Measurements from ENCODE around the gene LIPN. TPM values are rescaled to one million over a fixed set of nuclear protein-coding genes. Genes with fewer than 3 reads are reported as not detected.

LIPN gene
- total and polyA plus RNA-seq, 5 donors from 2014 or later = 0.39 to 0.67 (median 0.48) TPM

- DNase-seq (no peak), ATAC-seq (ENCODE audit: low read depth in 2 of 2) (no peak)
- no peaks in the 10 kb centered on the region for H3K27me3 ChIP-seq (ENCODE audit: control insufficient read depth, insufficient read depth, low read length)
- H3K4me1 Mint-ChIP-seq = peaks cover 6 to 15% (median 7%) of the 10 kb centered on the region in 4 donors
- H3K9me3 Mint-ChIP-seq = peaks cover 0 to 3% (median 0%) of the 10 kb centered on the region in 7 donors
- peaks cover 19% of the 10 kb centered on the region for H3K27me3 Mint-ChIP-seq
- no peaks in the 10 kb centered on the region for H3K36me3 Mint-ChIP-seq
- no peak overlapping the region for H3K4me3 Mint-ChIP-seq
- H3K27ac Mint-ChIP-seq = no peak overlapping the region
- H3K9me3 ChIP-seq (ENCODE audit: control insufficient read depth in 2 of 2, low read length in 2 of 2) = no peaks in the 10 kb centered on the region
- no peaks in the 10 kb centered on the region for H3K4me1 ChIP-seq (ENCODE audit: control insufficient read depth, insufficient read depth, low read length, poor library complexity, severe bottlenecking)
- no peak overlapping the region for H3K4me3 ChIP-seq (ENCODE audit: low read depth, low read length)
- no peaks in the 10 kb centered on the region for H3K36me3 ChIP-seq (ENCODE audit: control insufficient read depth, insufficient read depth, low read length)
- H3K27ac ChIP-seq (ENCODE audit: insufficient read depth, low read length, poor library complexity, severe bottlenecking) = no peak overlapping the region
Measured at GRCh38 chr10:88756660-88757059, 3.2 kb upstream of the LIPN start.

DNA sequence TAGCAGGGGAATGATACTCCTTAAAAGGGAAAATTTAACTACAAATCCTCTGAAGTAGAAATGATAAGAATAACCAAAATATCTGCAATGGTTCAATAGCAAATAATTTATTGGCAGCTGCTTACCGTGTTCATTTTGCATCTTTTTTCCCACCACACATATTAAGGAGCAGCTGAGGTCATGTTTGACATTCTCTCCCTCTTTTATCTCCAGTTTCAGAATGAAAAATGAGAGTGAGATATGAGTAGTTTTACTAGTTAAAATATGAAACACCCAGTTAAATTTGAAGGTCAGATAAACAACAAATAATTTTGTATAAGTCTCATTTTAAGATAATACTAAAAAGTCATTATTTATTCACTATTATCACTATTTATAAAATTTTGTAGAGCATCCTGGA is 3.1 kb downstream of the LIPN start:
- no peaks in the 10 kb centered on the region for H3K27me3 Mint-ChIP-seq
- H3K9me3 Mint-ChIP-seq = peaks cover 0 to 3% (median 0%) of the 10 kb centered on the region in 7 donors

DNA sequence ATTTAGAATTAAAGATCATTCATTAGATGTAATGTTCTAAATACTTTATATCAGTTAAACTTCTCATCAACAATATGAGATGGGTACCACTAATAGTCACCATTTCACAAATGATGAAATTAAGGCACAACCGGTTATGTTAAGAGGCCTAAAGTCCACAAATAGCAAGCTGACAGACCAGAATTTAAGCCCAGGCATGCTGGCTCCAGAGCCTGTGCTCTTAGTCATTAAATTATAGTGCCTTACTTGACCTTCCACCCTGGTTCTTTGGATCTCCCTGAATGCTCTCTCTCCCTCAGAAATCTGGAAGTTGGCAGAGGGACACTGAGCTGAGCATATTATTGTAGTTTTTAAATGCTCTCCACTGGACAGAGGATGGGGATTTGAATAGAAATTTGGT is 3.6 kb downstream of the LIPN start:
- H3K27me3 Mint-ChIP-seq = no peaks in the 10 kb centered on the region
- no peak overlapping the region for H3K4me3 Mint-ChIP-seq
- H3K4me3 ChIP-seq (ENCODE audit: low read depth, low read length) = no peak overlapping the region
- no peak overlapping the region for H3K27ac Mint-ChIP-seq
- H3K4me1 Mint-ChIP-seq = peaks cover 5 to 14% (median 6%) of the 10 kb centered on the region in 4 donors
- H3K9me3 ChIP-seq (ENCODE audit: control insufficient read depth in 2 of 2, low read length in 2 of 2) = no peaks in the 10 kb centered on the region
- peaks cover 11% of the 10 kb centered on the region for H3K36me3 Mint-ChIP-seq
- no peaks in the 10 kb centered on the region for H3K27me3 ChIP-seq (ENCODE audit: control insufficient read depth, insufficient read depth, low read length)
- ATAC-seq (ENCODE audit: low read depth in 2 of 2) = no peak
- no peaks in the 10 kb centered on the region for H3K4me1 ChIP-seq (ENCODE audit: control insufficient read depth, insufficient read depth, low read length, poor library complexity, severe bottlenecking)
- H3K36me3 ChIP-seq (ENCODE audit: control insufficient read depth, insufficient read depth, low read length) = no peaks in the 10 kb centered on the region
- DNase-seq = no peak
- no peak overlapping the region for H3K27ac ChIP-seq (ENCODE audit: insufficient read depth, low read length, poor library complexity, severe bottlenecking)
- peaks cover 0 to 3% (median 0%) of the 10 kb centered on the region in 7 donors for H3K9me3 Mint-ChIP-seq

More for the DNA sequence above, 3.1 kb downstream of the LIPN start:
- Mint-ChIP-seq H3K27ac (no peak overlapping the region), H3K4me1 (peaks cover 5 to 14% (median 6%) of the 10 kb centered on the region in 4 donors), H3K36me3 (peaks cover 11% of the 10 kb centered on the region), H3K4me3 (no peak overlapping the region)
- Histone ChIP-seq H3K27me3 (ENCODE audit: control insufficient read depth, insufficient read depth, low read length) (no peaks in the 10 kb centered on the region), H3K36me3 (ENCODE audit: control insufficient read depth, insufficient read depth, low read length) (no peaks in the 10 kb centered on the region), H3K9me3 (ENCODE audit: control insufficient read depth in 2 of 2, low read length in 2 of 2) (no peaks in the 10 kb centered on the region), H3K4me1 (ENCODE audit: control insufficient read depth, insufficient read depth, low read length, poor library complexity, severe bottlenecking) (no peaks in the 10 kb centered on the region), H3K27ac (ENCODE audit: insufficient read depth, low read length, poor library complexity, severe bottlenecking) (no peak overlapping the region), H3K4me3 (ENCODE audit: low read depth, low read length) (no peak overlapping the region)
- DNase-seq (no peak), ATAC-seq (ENCODE audit: low read depth in 2 of 2) (no peak)

GRCh38 chr10:88764110-88764509 is 4.3 kb downstream of the LIPN start:
- no peak overlapping the region for H3K4me3 ChIP-seq (ENCODE audit: low read depth, low read length)
- no peaks in the 10 kb centered on the region for H3K27me3 Mint-ChIP-seq
- DNase-seq (no peak), ATAC-seq (ENCODE audit: low read depth in 2 of 2) (no peak)
- no peak overlapping the region for H3K27ac ChIP-seq (ENCODE audit: insufficient read depth, low read length, poor library complexity, severe bottlenecking)
- no peaks in the 10 kb centered on the region for H3K36me3 ChIP-seq (ENCODE audit: control insufficient read depth, insufficient read depth, low read length)
- no peaks in the 10 kb centered on the region for H3K4me1 ChIP-seq (ENCODE audit: control insufficient read depth, insufficient read depth, low read length, poor library complexity, severe bottlenecking)
- peaks cover 11% of the 10 kb centered on the region for H3K36me3 Mint-ChIP-seq
- H3K9me3 Mint-ChIP-seq = peaks cover 0 to 3% (median 0%) of the 10 kb centered on the region in 7 donors
- no peaks in the 10 kb centered on the region for H3K27me3 ChIP-seq (ENCODE audit: control insufficient read depth, insufficient read depth, low read length)
- H3K27ac Mint-ChIP-seq = no peak overlapping the region
- peaks cover 5 to 14% (median 6%) of the 10 kb centered on the region in 4 donors for H3K4me1 Mint-ChIP-seq
- no peak overlapping the region for H3K4me3 Mint-ChIP-seq
- no peaks in the 10 kb centered on the region for H3K9me3 ChIP-seq (ENCODE audit: control insufficient read depth in 2 of 2, low read length in 2 of 2)

DNA sequence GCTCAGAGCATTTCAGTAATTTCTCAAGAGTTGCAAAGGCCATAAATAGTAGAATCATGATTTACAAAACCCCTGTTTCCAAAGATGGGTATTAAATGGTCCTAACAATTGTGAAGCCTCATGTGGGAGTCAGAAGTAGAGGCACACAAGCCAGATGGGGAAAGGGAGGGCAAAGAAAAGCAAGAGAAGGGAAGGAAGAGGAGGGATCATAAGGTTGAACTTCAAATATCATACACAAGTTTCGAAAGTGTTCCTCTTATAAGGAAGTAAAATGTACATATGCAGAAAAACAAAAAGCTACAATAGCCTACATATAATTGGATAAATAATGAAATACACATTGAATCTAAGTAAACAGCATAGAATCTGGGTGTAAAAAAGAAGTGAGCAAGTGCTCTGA is 6.0 kb downstream of the LIPN start:
- Histone ChIP-seq H3K27me3 (ENCODE audit: control insufficient read depth, insufficient read depth, low read length) (no peaks in the 10 kb centered on the region), H3K27ac (ENCODE audit: insufficient read depth, low read length, poor library complexity, severe bottlenecking) (no peak overlapping the region), H3K9me3 (ENCODE audit: control insufficient read depth in 2 of 2, low read length in 2 of 2) (no peaks in the 10 kb centered on the region), H3K4me3 (ENCODE audit: low read depth, low read length) (no peak overlapping the region), H3K4me1 (ENCODE audit: control insufficient read depth, insufficient read depth, low read length, poor library complexity, severe bottlenecking) (no peaks in the 10 kb centered on the region), H3K36me3 (ENCODE audit: control insufficient read depth, insufficient read depth, low read length) (no peaks in the 10 kb centered on the region)
- Mint-ChIP-seq H3K4me1 (peaks cover 0 to 3% (median 0%) of the 10 kb centered on the region in 4 donors), H3K9me3 (no peaks in the 10 kb centered on the region), H3K27ac (no peak overlapping the region), H3K4me3 (no peak overlapping the region), H3K27me3 (peaks cover 6% of the 10 kb centered on the region), H3K36me3 (peaks cover 16% of the 10 kb centered on the region)
- DNase-seq (no peak), ATAC-seq (ENCODE audit: low read depth in 2 of 2) (no peak)

DNA sequence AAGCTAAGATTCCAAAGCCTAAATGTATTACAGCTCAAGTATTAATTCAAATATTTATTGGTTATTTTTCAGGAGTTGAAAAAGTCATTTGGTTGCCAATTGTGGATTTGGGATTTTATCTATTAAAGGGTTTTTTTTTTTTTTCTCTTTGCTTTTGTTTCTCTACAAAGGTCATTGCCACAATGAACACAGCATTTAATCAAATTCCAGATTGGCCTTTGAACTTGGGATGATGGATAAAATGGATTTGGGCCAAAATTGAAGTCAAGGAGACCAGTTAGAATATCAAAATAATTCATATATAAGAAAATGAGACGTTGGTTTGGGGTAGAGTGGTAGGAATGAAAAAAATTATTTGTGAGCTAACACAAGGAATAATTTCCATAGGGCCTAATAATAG is 9.6 kb downstream of the LIPN start:
- Mint-ChIP-seq H3K9me3 (peaks cover 0 to 7% (median 1%) of the 10 kb centered on the region in 7 donors), H3K4me3 (no peak overlapping the region)

GRCh38 chr10:88781206-88781605 is 21.4 kb downstream of the LIPN start:
- no peak for ATAC-seq (ENCODE audit: low read depth in 2 of 2)
- H3K4me3 Mint-ChIP-seq = no peak overlapping the region
- H3K27ac ChIP-seq (ENCODE audit: insufficient read depth, low read length, poor library complexity, severe bottlenecking) = no peak overlapping the region
- H3K27me3 ChIP-seq (ENCODE audit: control insufficient read depth, insufficient read depth, low read length) = peaks cover 4% of the 10 kb centered on the region
- no peaks in the 10 kb centered on the region for H3K9me3 ChIP-seq (ENCODE audit: control insufficient read depth in 2 of 2, low read length in 2 of 2)
- H3K36me3 ChIP-seq (ENCODE audit: control insufficient read depth, insufficient read depth, low read length) = no peaks in the 10 kb centered on the region
- H3K36me3 Mint-ChIP-seq = no peaks in the 10 kb centered on the region
- H3K27ac Mint-ChIP-seq = no peak overlapping the region
- peaks cover 25% of the 10 kb centered on the region for H3K27me3 Mint-ChIP-seq
- H3K4me1 Mint-ChIP-seq = peaks cover 0 to 2% (median 0%) of the 10 kb centered on the region in 4 donors
- no peak for DNase-seq
- no peak overlapping the region for H3K4me3 ChIP-seq (ENCODE audit: low read depth, low read length)
- H3K9me3 Mint-ChIP-seq = peaks cover 0 to 1% (median 0%) of the 10 kb centered on the region in 7 donors
- no peaks in the 10 kb centered on the region for H3K4me1 ChIP-seq (ENCODE audit: control insufficient read depth, insufficient read depth, low read length, poor library complexity, severe bottlenecking)

More for the DNA sequence above, 9.6 kb downstream of the LIPN start:
- no peak overlapping the region for H3K27ac ChIP-seq (ENCODE audit: insufficient read depth, low read length, poor library complexity, severe bottlenecking)
- no peaks in the 10 kb centered on the region for H3K4me1 Mint-ChIP-seq
- DNase-seq (no peak), ATAC-seq (ENCODE audit: low read depth in 2 of 2) (no peak)
- H3K27me3 ChIP-seq (ENCODE audit: control insufficient read depth, insufficient read depth, low read length) = peaks cover 4% of the 10 kb centered on the region
- H3K27me3 Mint-ChIP-seq = peaks cover 21% of the 10 kb centered on the region
- peaks cover 0 to 3% of the 10 kb centered on the region in 2 experiments for H3K9me3 ChIP-seq (ENCODE audit: control insufficient read depth in 2 of 2, low read length in 2 of 2)
- H3K4me1 ChIP-seq (ENCODE audit: control insufficient read depth, insufficient read depth, low read length, poor library complexity, severe bottlenecking) = no peaks in the 10 kb centered on the region
- H3K36me3 Mint-ChIP-seq = peaks cover 19% of the 10 kb centered on the region
- H3K4me3 ChIP-seq (ENCODE audit: low read depth, low read length) = no peak overlapping the region
- H3K36me3 ChIP-seq (ENCODE audit: control insufficient read depth, insufficient read depth, low read length) = no peaks in the 10 kb centered on the region
- no peak overlapping the region for H3K27ac Mint-ChIP-seq

- Histone ChIP-seq H3K9me3 (ENCODE audit: control insufficient read depth in 2 of 2, low read length in 2 of 2) (no peaks in the 10 kb centered on the region), H3K27me3 (ENCODE audit: control insufficient read depth, insufficient read depth, low read length) (peaks cover 4% of the 10 kb centered on the region), H3K4me3 (ENCODE audit: low read depth, low read length) (no peak overlapping the region), H3K27ac (ENCODE audit: insufficient read depth, low read length, poor library complexity, severe bottlenecking) (no peak overlapping the region), H3K36me3 (ENCODE audit: control insufficient read depth, insufficient read depth, low read length) (no peaks in the 10 kb centered on the region), H3K4me1 (ENCODE audit: control insufficient read depth, insufficient read depth, low read length, poor library complexity, severe bottlenecking) (no peaks in the 10 kb centered on the region)
- DNase-seq (no peak), ATAC-seq (ENCODE audit: low read depth in 2 of 2) (no peak)
- Mint-ChIP-seq H3K4me3 (no peak overlapping the region), H3K27me3 (peaks cover 16% of the 10 kb centered on the region), H3K36me3 (no peaks in the 10 kb centered on the region), H3K4me1 (peaks cover 0 to 2% (median 0%) of the 10 kb centered on the region in 4 donors), H3K27ac (no peak overlapping the region), H3K9me3 (no peaks in the 10 kb centered on the region)
Measured at GRCh38 chr10:88782222-88782621, 22.4 kb downstream of the LIPN start.

Data from CD4-positive, CD25-positive, alpha-beta regulatory T cell (primary cell).